Fibroblast of villous mesenchyme (primary cell): ENCODE measurements around the gene ALAS1. TPM values are rescaled to one million over a fixed set of nuclear protein-coding genes. Genes with fewer than 3 reads are reported as not detected.
"Not testable (repeated sequence)": the region's sequence is repeated elsewhere in the genome, so short reads cannot be mapped to it uniquely, and the experiment has no call there.

Experiments used
- DNase-seq: peaks from one replicate; pipeline ENCODE4 v3.0.0-alpha.2; 2010; ENCODE audit warnings: low read depth
- H3K4me3 ChIP-seq: 2 replicates; pipeline ENCODE4 v1.5.1; 2011; ENCODE audit warnings: low read depth, mild to moderate bottlenecking, low read length
- CTCF ChIP-seq: IDR thresholded peaks from 2 replicates; pipeline ENCODE4 v1.5.1; 2012; ENCODE audit warnings: low read depth, mild to moderate bottlenecking, low read length; ENCODE audit not compliant: insufficient read depth
- total RNA-seq: library from RNA; depleted of rRNA; stranded (reverse); fragments of >200 nt; gene quantifications from 2 replicates; pipeline ENCODE4 v1.2.3, GENCODE V29; 2012

Gene ALAS1
- total RNA-seq, 1 donor, result 52.2 TPM

GRCh38 chr3:52177701-52178042 lies 20.3 kb upstream of the ALAS1 start:
- TF ChIP-seq CTCF, result no peak
- no peak for DNase-seq
- no peak overlapping the region for H3K4me3 ChIP-seq

- not testable (repeated sequence) for H3K4me3 ChIP-seq, DNase-seq
Observed at GRCh38 chr3:52178126-52178525, 19.8 kb upstream of the ALAS1 start.

- no peak for TF ChIP-seq CTCF
- DNase-seq, result no peak
- no peak overlapping the region for H3K4me3 ChIP-seq
Observed at GRCh38 chr3:52178537-52178936, 19.4 kb upstream of the ALAS1 start.

GRCh38 chr3:52181543-52181942 lies 16.4 kb upstream of the ALAS1 start:
- peak; percentile 65 for DNase-seq
- no peak overlapping the region for H3K4me3 ChIP-seq
- no peak for TF ChIP-seq CTCF

- no peak for DNase-seq
- TF ChIP-seq CTCF, result no peak
- no peak overlapping the region for H3K4me3 ChIP-seq
Observed at GRCh38 chr3:52182196-52182595, 15.8 kb upstream of the ALAS1 start.

GRCh38 chr3:52182691-52183090 lies 15.3 kb upstream of the ALAS1 start:
- TF ChIP-seq CTCF, result no peak
- no peak overlapping the region for H3K4me3 ChIP-seq
- no peak for DNase-seq

GRCh38 chr3:52183786-52184445 lies 14.0 kb upstream of the ALAS1 start:
- TF ChIP-seq CTCF, result no peak
- no peak overlapping the region for H3K4me3 ChIP-seq
- no peak for DNase-seq
